Smooth muscle cell (in vitro differentiated cells): Measurements from ENCODE around the gene PERM1. TPM values are rescaled to one million over a fixed set of nuclear protein-coding genes. Genes with fewer than 3 reads are reported as not detected.

Source experiments
- DNase-seq: peaks from one replicate; lab custom pipeline; 2025; ENCODE audit not compliant: unreplicated experiment; lab: John Stamatoyannopoulos, UW
- H2AFZ ChIP-seq: fragments of 200-600 bp; sonication (generic); 2 replicates; pipeline ENCODE4 v1.6.0; 2016; ENCODE audit warnings: antibody characterized with exemption, low read depth, mild to moderate bottlenecking
- H3F3A ChIP-seq: fragments of 200-600 bp; sonication (generic); 2 replicates; pipeline ENCODE4 v1.6.0; 2017; ENCODE audit warnings: antibody characterized with exemption, low read depth
- H3K27ac ChIP-seq: fragments of 200-600 bp; sonication (generic); 2 replicates; pipeline ENCODE4 v1.5.1; 2016; ENCODE audit warnings: low read depth, mild to moderate bottlenecking
- H3K27me3 ChIP-seq: fragments of 200-600 bp; sonication (generic); 2 replicates; pipeline ENCODE4 v1.6.1; 2016; ENCODE audit warnings: low read depth, mild to moderate bottlenecking
- H3K36me3 ChIP-seq: fragments of 200-600 bp; sonication (generic); 2 replicates; pipeline ENCODE4 v1.5.1; 2016; ENCODE audit warnings: low read depth
- H3K4me1 ChIP-seq: fragments of 200-600 bp; sonication (generic); 2 replicates; pipeline ENCODE4 v1.5.1; 2016; ENCODE audit warnings: low read depth
- H3K4me2 ChIP-seq: fragments of 200-600 bp; sonication (generic); 2 replicates; pipeline ENCODE4 v1.6.0; 2016; ENCODE audit warnings: mild to moderate bottlenecking
- H3K4me3 ChIP-seq: fragments of 200-600 bp; sonication (generic); 2 replicates; pipeline ENCODE4 v1.5.1; 2016; ENCODE audit warnings: mild to moderate bottlenecking
- H3K79me2 ChIP-seq: fragments of 200-600 bp; sonication (generic); 2 replicates; pipeline ENCODE4 v1.6.0; 2016; ENCODE audit warnings: low read depth, mild to moderate bottlenecking
- H3K9ac ChIP-seq: fragments of 200-600 bp; sonication (generic); 2 replicates; pipeline ENCODE4 v1.6.0; 2016; ENCODE audit warnings: low read depth
- H3K9me3 ChIP-seq: fragments of 200-600 bp; sonication (generic); replicated peaks from 2 replicates; pipeline ENCODE4 v1.5.1; 2016; ENCODE audit warnings: low read depth
- H4K20me1 ChIP-seq: fragments of 200-600 bp; sonication (generic); 2 replicates; pipeline ENCODE4 v1.6.0; 2016; ENCODE audit warnings: low read depth
- CTCF ChIP-seq: fragments of 200-600 bp; sonication (generic); IDR thresholded peaks from 2 replicates; pipeline ENCODE4 v1.5.1; 2017; ENCODE audit warnings: borderline replicate concordance, mild to moderate bottlenecking, antibody characterized with exemption; ENCODE audit not compliant: insufficient read depth, poor library complexity, severe bottlenecking
- WGBS: methylation state at CpG from one replicate; pipeline ENCODE4 v1.1.7; 2016; ENCODE audit warnings: low lambda C conversion rate; 5-methylcytosine and 5-hydroxymethylcytosine counted together
- polyA plus RNA-seq: library from polyadenylated mRNA; unstranded; fragments of >200 nt; fragmentation: Nextera tagmentation; extraction: Ambion mirVana; gene quantifications from 2 replicates; pipeline ENCODE4 v1.2.1, GENCODE V29; 2016
- total RNA-seq: library from RNA; depleted of rRNA; stranded (reverse); fragments of >200 nt; gene quantifications from 2 replicates; pipeline ENCODE4 v1.2.3, GENCODE V29; 2014

The PERM1 gene
- total and polyA plus RNA-seq, 2 experiments from 2014 or later = 2.6 TPM; not detected in 1

GRCh38 chr1:963301-963651 lies 18.6 kb downstream of the PERM1 start:
- Histone ChIP-seq H3K36me3 (no peaks in the 10 kb centered on the region), H3K4me3 (no peak overlapping the region), H4K20me1 (peaks cover 6% of the 10 kb centered on the region), H3K27ac (no peak overlapping the region), H3K9ac (no peak overlapping the region), H3K4me1 (peaks cover 10% of the 10 kb centered on the region), H3K27me3 (no peaks in the 10 kb centered on the region), H3F3A (no peaks in the 10 kb centered on the region), H3K9me3 (no peaks in the 10 kb centered on the region), H3K4me2 (no peak overlapping the region), H3K79me2 (peaks cover 7% of the 10 kb centered on the region), H2AFZ (no peak overlapping the region)
- TF ChIP-seq CTCF = no peak
- DNase-seq = no peak
- WGBS = 96% methylated on average over 16 of the region's 16 CpGs

- Histone ChIP-seq H3K4me1 (peaks cover 13% of the 10 kb centered on the region), H3K27me3 (no peaks in the 10 kb centered on the region), H3K9ac (no peak overlapping the region), H3K4me3 (no peak overlapping the region), H3K79me2 (peaks cover 14% of the 10 kb centered on the region), H3K27ac (no peak overlapping the region), H3K4me2 (no peak overlapping the region), H3K36me3 (no peaks in the 10 kb centered on the region), H4K20me1 (peaks cover 11% of the 10 kb centered on the region), H2AFZ (no peak overlapping the region), H3K9me3 (no peaks in the 10 kb centered on the region), H3F3A (no peaks in the 10 kb centered on the region)
- DNase-seq = no peak
- no peak for TF ChIP-seq CTCF
- WGBS = 99% methylated on average over 50 of the region's 57 CpGs
Measured at GRCh38 chr1:962381-963300, 19.3 kb downstream of the PERM1 start.

- H3K36me3 ChIP-seq = no peaks in the 10 kb centered on the region
- H4K20me1 ChIP-seq = peaks cover 15% of the 10 kb centered on the region
- no peaks in the 10 kb centered on the region for H3K27me3 ChIP-seq
- TF ChIP-seq CTCF = no peak
- H3F3A ChIP-seq = no peaks in the 10 kb centered on the region
- peaks cover 21% of the 10 kb centered on the region for H3K79me2 ChIP-seq
- peak overlapping the region; percentile 91 for H3K4me2 ChIP-seq
- H3K4me1 ChIP-seq = peaks cover 9% of the 10 kb centered on the region
- H3K27ac ChIP-seq = no peak overlapping the region
- no peak for DNase-seq
- H2AFZ ChIP-seq = no peak overlapping the region
- H3K9ac ChIP-seq = no peak overlapping the region
- no peaks in the 10 kb centered on the region for H3K9me3 ChIP-seq
- 54% methylated on average over 33 of the region's 56 CpGs for WGBS
- peak overlapping the region; percentile 96 for H3K4me3 ChIP-seq
Measured at GRCh38 chr1:961132-961669, 20.7 kb downstream of the PERM1 start.
